Heart left ventricle (tissue), 16 donors: ENCODE measurements around the gene CACNA1E. TPM values are rescaled to one million over a fixed set of nuclear protein-coding genes. Genes with fewer than 3 reads are reported as not detected.

Experiments
- ATAC-seq, 4 donors: fragments of 200-7000 bp; cut with Tn5 transposase; one replicate each; pipeline ENCODE4 v1.9.1; 2020 to 2022; ENCODE audit warnings: moderate library complexity in 4 of 4, mild to moderate bottlenecking in 3 of 4, moderate number of reproducible peaks in 1 of 4
- DNase-seq, 5 donors: peaks; one replicate each; pipeline ENCODE4 v3.0.0-alpha.2; 2020
- H3K27ac ChIP-seq, 12 donors: fragments of 200-600 bp; sonication (generic) in 4 of 12; one replicate each; pipeline versions ENCODE4 v1.5.0 to v1.8.0; 2016 to 2022; ENCODE audit warnings: mild to moderate bottlenecking in 2 of 12
- H3K27me3 ChIP-seq, 9 donors: fragments of 200-600 bp; sonication (generic) in 2 of 9; one replicate each; pipeline versions ENCODE4 v1.5.1 to v1.8.0; 2016 to 2022; ENCODE audit warnings: mild to moderate bottlenecking in 3 of 9
- H3K36me3 ChIP-seq, 9 donors: fragments of 200-600 bp; sonication (generic) in 2 of 9; one replicate each; pipeline versions ENCODE4 v1.5.0 to v1.8.0; 2018 to 2022; ENCODE audit warnings: mild to moderate bottlenecking in 2 of 9
- H3K4me1 ChIP-seq, 12 donors: fragments of 200-600 bp; sonication (generic) in 4 of 12; one replicate each; pipeline versions ENCODE4 v1.5.0 to v1.8.0; 2016 to 2022; ENCODE audit warnings: mild to moderate bottlenecking in 3 of 12
- H3K4me3 ChIP-seq, 12 donors: fragments of 200-600 bp; sonication (generic) in 4 of 12; one replicate each; pipeline versions ENCODE4 v1.5.0 to v1.8.0; 2017 to 2022; ENCODE audit warnings: mild to moderate bottlenecking in 9 of 12, moderate library complexity in 4 of 12
- H3K9me3 ChIP-seq, 12 donors: fragments of 200-600 bp; sonication (generic) in 4 of 12; one replicate each; pipeline versions ENCODE4 v1.5.0 to v1.8.0; 2016 to 2022; ENCODE audit warnings: mild to moderate bottlenecking in 1 of 12
- POLR2A ChIP-seq, 2 donors: fragments of 450-650 bp; IDR thresholded peaks; one replicate each; pipeline ENCODE4 v1.6.1; 2017; ENCODE audit warnings: antibody characterized with exemption in 2 of 2, mild to moderate bottlenecking in 2 of 2, moderate library complexity in 2 of 2
- WGBS, 4 donors: extraction: QIAGEN DNeasy Blood & Tissue Kit in 2 of 4; methylation state at CpG; one replicate each; pipeline versions ENCODE4 v1.1.5 to v1.1.7; 2013 to 2018; 5-methylcytosine and 5-hydroxymethylcytosine counted together
- intact Hi-C, 10 donors: fragments of 100-400 bp; cut with DNase I; formaldehyde crosslinking; loops; one replicate each; pipeline versions ENCODE4 v1.11.1 to v1.14.2; 2022
- polyA plus RNA-seq, 2 donors: library from polyadenylated mRNA; stranded (reverse); fragments of 200-250 nt; gene quantifications; one replicate each; pipeline ENCODE4 v1.2.3, GENCODE V29; 2013
- total RNA-seq, 9 donors: library from RNA; depleted of rRNA in 2 of 9; stranded (reverse); fragments of >200 nt in 2 of 9; fragmentation: NEBNext Ultra II Directional in 3 of 9; extraction: Animal tissue kit (Norgen Biotek cat#: 25700) in 3 of 9; gene quantifications; one replicate each; pipeline versions ENCODE4 v1.1.0 to v1.2.4, GENCODE V29; 2016 to 2023
- TF ChIP-seq, protein P1 (sequence below), 12 donors: fragments of 200-600 bp; sonication (generic) in 4 of 12; IDR thresholded peaks; one replicate each; pipeline versions ENCODE4 v1.5.0 to v1.8.0; 2018 to 2022; ENCODE audit warnings: antibody characterized with exemption in 12 of 12, mild to moderate bottlenecking in 5 of 12
- donor health status: ischemic (EF 13 %, LVEDD 7.1; RV severe dilation, severe dysfunction).
- donor health status: healthy with polysubstance abuse.
- donor health status: DM: no; HTN: yes; CAD: no.
- donor health status: DM: no; HTN: no; CAD: no.
- donor health status: ischemic (EF 25% LVEDD 6.9; RV normal size, moderate dysfunction).
- donor health status: ischemic (EF 25% LVEDD 5.7; RV mildly dilated, moderate dysfunction).
- donor health status: healthy.
- donor health status: DM: yes; HTN: yes; CAD: no.
- donor health status: ischemic (EF 35%, LVEDD 5.7; RV mildly dilated, moderate dysfunction).
- donor health status: nonischemic (EF 11% LVEDD 7.7; RV severe dilation, severe dysfunction).
- donor health status: DM: yes; HTN: yes; CAD: no.
- donor health status: PGD.
- donor health status: ischemic (EF 29% LVEDD 5.4; RV normal size, mild dysfunction).
- donor health status: nonischemic (EF 23%, LVEDD 6.1; RV moderate dilation, normal function).

The CACNA1E gene
- total and polyA plus RNA-seq, 11 donors, result 0.02 to 1.9 (median 0.10) TPM

- 78 to 90% (median 84%) methylated on average over 3 of the region's 3 CpGs for WGBS, 4 donors
- intact Hi-C loops, result no loop called here
- Histone ChIP-seq H3K36me3 (no peaks in the 10 kb centered on the region), H3K4me3 (no peak overlapping the region), H3K4me1 (no peaks in the 10 kb centered on the region), H3K27ac (no peak overlapping the region), H3K27me3 (peaks cover 0 to 11% (median 0%) of the 10 kb centered on the region in 9 donors), H3K9me3 (no peaks in the 10 kb centered on the region)
- ATAC-seq, result no peak
- no peak for DNase-seq
- TF ChIP-seq POLR2A (IDR thresholded peaks at IDR 0.05), result no peak
- TF ChIP-seq, protein P1, sequence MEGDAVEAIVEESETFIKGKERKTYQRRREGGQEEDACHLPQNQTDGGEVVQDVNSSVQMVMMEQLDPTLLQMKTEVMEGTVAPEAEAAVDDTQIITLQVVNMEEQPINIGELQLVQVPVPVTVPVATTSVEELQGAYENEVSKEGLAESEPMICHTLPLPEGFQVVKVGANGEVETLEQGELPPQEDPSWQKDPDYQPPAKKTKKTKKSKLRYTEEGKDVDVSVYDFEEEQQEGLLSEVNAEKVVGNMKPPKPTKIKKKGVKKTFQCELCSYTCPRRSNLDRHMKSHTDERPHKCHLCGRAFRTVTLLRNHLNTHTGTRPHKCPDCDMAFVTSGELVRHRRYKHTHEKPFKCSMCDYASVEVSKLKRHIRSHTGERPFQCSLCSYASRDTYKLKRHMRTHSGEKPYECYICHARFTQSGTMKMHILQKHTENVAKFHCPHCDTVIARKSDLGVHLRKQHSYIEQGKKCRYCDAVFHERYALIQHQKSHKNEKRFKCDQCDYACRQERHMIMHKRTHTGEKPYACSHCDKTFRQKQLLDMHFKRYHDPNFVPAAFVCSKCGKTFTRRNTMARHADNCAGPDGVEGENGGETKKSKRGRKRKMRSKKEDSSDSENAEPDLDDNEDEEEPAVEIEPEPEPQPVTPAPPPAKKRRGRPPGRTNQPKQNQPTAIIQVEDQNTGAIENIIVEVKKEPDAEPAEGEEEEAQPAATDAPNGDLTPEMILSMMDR (IDR thresholded peaks at IDR 0.05), result no peak
These were observed 319.1 kb downstream of the CACNA1E start for GRCh38 chr1:181802466-181802865.

DNA sequence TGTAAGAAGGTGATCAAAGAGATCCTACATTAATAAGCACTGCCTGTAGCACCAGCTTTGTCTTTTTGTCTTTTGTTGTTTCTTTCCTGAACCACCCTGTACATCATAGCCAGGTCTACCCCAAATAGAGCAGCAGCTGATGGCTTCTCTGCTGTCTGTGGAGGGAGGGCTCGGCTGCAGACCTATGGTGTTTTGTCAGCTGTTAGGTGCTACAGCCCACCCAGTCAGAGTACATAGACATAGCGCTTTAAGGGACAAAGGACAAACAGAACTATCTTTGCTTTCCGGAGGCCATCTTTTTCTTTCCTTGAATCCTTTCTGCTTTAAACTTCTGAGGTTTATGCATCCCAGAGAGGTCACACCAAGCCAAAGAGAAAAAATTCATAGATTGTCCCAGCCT is 320.1 kb downstream of the CACNA1E start:
- H3K4me1 ChIP-seq, result no peaks in the 10 kb centered on the region
- intact Hi-C loops, result no loop called here
- peaks cover 0 to 9% (median 0%) of the 10 kb centered on the region in 9 donors for H3K27me3 ChIP-seq
- H3K4me3 ChIP-seq, result no peak overlapping the region
- no peaks in the 10 kb centered on the region for H3K9me3 ChIP-seq
- DNase-seq (no peak), ATAC-seq (no peak)
- no peak for TF ChIP-seq POLR2A (IDR thresholded peaks at IDR 0.05)
- TF ChIP-seq, protein P1 (IDR thresholded peaks at IDR 0.05), result no peak
- no peak overlapping the region for H3K27ac ChIP-seq
- H3K36me3 ChIP-seq, result no peaks in the 10 kb centered on the region
- WGBS, 4 donors, result 73 to 83% (median 77%) methylated on average over 3 of the region's 3 CpGs

DNA sequence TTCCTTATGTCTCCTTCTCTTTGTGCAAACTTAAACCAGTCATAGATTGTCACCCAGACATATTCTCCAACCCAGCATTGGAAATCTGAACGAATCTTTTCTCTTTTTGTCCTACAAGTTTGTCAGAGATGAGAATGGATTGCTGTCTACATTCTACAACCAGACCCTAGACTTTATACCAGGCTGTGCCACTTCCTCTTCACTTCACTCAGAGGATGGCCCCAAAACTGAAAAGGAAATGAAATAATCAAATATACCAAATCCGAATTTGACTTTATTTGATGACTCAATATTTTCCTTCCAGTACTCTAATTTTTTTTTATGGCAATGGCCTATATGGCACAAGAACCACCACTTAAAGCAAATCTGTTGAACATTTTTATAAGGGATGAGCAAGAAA is 321.7 kb downstream of the CACNA1E start:
- Histone ChIP-seq H3K36me3 (no peaks in the 10 kb centered on the region), H3K9me3 (no peaks in the 10 kb centered on the region), H3K4me3 (no peak overlapping the region), H3K4me1 (no peaks in the 10 kb centered on the region), H3K27ac (no peak overlapping the region), H3K27me3 (peaks cover 0 to 8% (median 0%) of the 10 kb centered on the region in 9 donors)
- 63 to 71% (median 66%) methylated on average over 2 of the region's 2 CpGs for WGBS, 4 donors
- intact Hi-C loops, result no loop called here
- ATAC-seq (no peak), DNase-seq (no peak)
- no peak for TF ChIP-seq POLR2A (IDR thresholded peaks at IDR 0.05)
- TF ChIP-seq, protein P1 (IDR thresholded peaks at IDR 0.05), result no peak

- peaks cover 0 to 13% (median 0%) of the 10 kb centered on the region in 9 donors for H3K27me3 ChIP-seq
- H3K4me1 ChIP-seq, result no peaks in the 10 kb centered on the region
- no peaks in the 10 kb centered on the region for H3K9me3 ChIP-seq
- no peak for DNase-seq
- 67 to 85% (median 72%) methylated on average over 2 of the region's 2 CpGs for WGBS, 4 donors
- intact Hi-C loops, result no loop called here
- no peak for ATAC-seq
- H3K27ac ChIP-seq, result no peak overlapping the region
- H3K4me3 ChIP-seq, result no peak overlapping the region
- TF ChIP-seq, protein P1 (IDR thresholded peaks at IDR 0.05), result no peak
- no peak for TF ChIP-seq POLR2A (IDR thresholded peaks at IDR 0.05)
- no peaks in the 10 kb centered on the region for H3K36me3 ChIP-seq
These were observed 323.4 kb downstream of the CACNA1E start for GRCh38 chr1:181806746-181807145.
